GM12878 (cell line): ENCODE results near the gene C1orf50. TPM values are rescaled to one million over a fixed set of nuclear protein-coding genes. Genes with fewer than 3 reads are reported as not detected.

Experiments used
- ATAC-seq: fragments of 200-7000 bp; cut with Tn5 transposase; 3 replicates; pipeline ENCODE4 v1.9.1; 2020; ENCODE audit warnings: mild to moderate bottlenecking, moderate library complexity
- BruUV-seq: library from RNA; stranded (reverse); fragments of 400-500 nt; replicated peaks from 2 replicates; lab custom pipeline; 2021; lab: Mats Ljungman, UMichigan
- CTCF ChIA-PET: fragments of 300-600 bp; sonication (Branson Sonifier 250); formaldehyde crosslinking; extraction: SDS; loops from one replicate; lab custom pipeline; 2021; ENCODE audit warnings: inconsistent platforms; lab: Yijun Ruan, JAX
- POLR2A ChIA-PET: fragments of 350-600 bp; formaldehyde crosslinking; extraction: SDS; loops from one replicate; lab custom pipeline; 2021; ENCODE audit warnings: inconsistent platforms; lab: Charles Lee
- RAD21 ChIA-PET: fragments of 300-600 bp; sonication (Branson Sonifier 250); formaldehyde crosslinking; loops from one replicate; lab custom pipeline; 2023; ENCODE audit warnings: antibody characterized with exemption; ENCODE audit not compliant: unreplicated experiment; lab: Charles Lee
- SMC1A ChIA-PET: fragments of 300-600 bp; sonication (Branson Sonifier 250); formaldehyde crosslinking; loops from one replicate; lab custom pipeline; 2023; ENCODE audit not compliant: unreplicated experiment, uncharacterized antibody; lab: Charles Lee
- DNase-seq: peaks from one replicate; pipeline ENCODE4 v3.0.0-alpha.2; 2011; ENCODE audit warnings: low read depth, low spot score
- FAIRE-seq: peaks from 3 replicates; lab custom pipeline; 2011; peaks lifted over from hg19 to GRCh38; lab: Jason Lieb, UNC
- H2AFZ ChIP-seq: 2 replicates; pipeline ENCODE4 v1.6.0; 2011; ENCODE audit warnings: low read depth, low read length, control low read depth; ENCODE audit not compliant: control insufficient read depth
- H3K27ac ChIP-seq: 2 replicates; pipeline ENCODE4 v1.5.1; 2011; ENCODE audit warnings: control low read depth; ENCODE audit not compliant: control insufficient read depth, insufficient read depth
- H3K27me3 ChIP-seq, 2 experiments: replicated peaks in 1 of 2; 2 replicates each; pipeline versions ENCODE4 v1.6.0 to v1.6.1; 2011; ENCODE audit warnings: low read length in 1 of 2; ENCODE audit not compliant: control insufficient read depth in 2 of 2, insufficient read depth in 2 of 2
- H3K36me3 ChIP-seq, 2 experiments: 2 replicates each; pipeline ENCODE4 v1.5.1; 2011; ENCODE audit warnings: low read length in 1 of 2; ENCODE audit not compliant: control insufficient read depth in 2 of 2, insufficient read depth in 2 of 2
- H3K4me1 ChIP-seq: 2 replicates; pipeline ENCODE4 v1.6.1; 2011; ENCODE audit warnings: mild to moderate bottlenecking, low read length, moderate library complexity, mixed read lengths; ENCODE audit not compliant: control insufficient read depth, insufficient read depth
- H3K4me2 ChIP-seq: 2 replicates; pipeline ENCODE4 v1.6.0; 2011; ENCODE audit warnings: control low read depth; ENCODE audit not compliant: control insufficient read depth, insufficient read depth
- H3K4me3 ChIP-seq: fragments of 200-600 bp; sonication (generic); 2 replicates; pipeline ENCODE4 v1.5.1; 2016
- H3K79me2 ChIP-seq: 2 replicates; pipeline ENCODE4 v1.6.0; 2011; ENCODE audit warnings: low read length; ENCODE audit not compliant: control insufficient read depth, insufficient read depth
- H3K9ac ChIP-seq: 2 replicates; pipeline ENCODE4 v1.8.0; 2011; ENCODE audit warnings: low read length, control low read depth, mixed read lengths; ENCODE audit not compliant: control insufficient read depth, insufficient read depth
- H3K9me3 ChIP-seq: replicated peaks from 3 replicates; pipeline ENCODE4 v1.5.1; 2011; ENCODE audit warnings: mild to moderate bottlenecking, low read length; ENCODE audit not compliant: control insufficient read depth, insufficient read depth
- H4K20me1 ChIP-seq: 2 replicates; pipeline ENCODE4 v1.6.0; 2011; ENCODE audit not compliant: control insufficient read depth, insufficient read depth
- BCL3 ChIP-seq: IDR thresholded peaks from 2 replicates; pipeline ENCODE4 v1.6.1; 2011; ENCODE audit warnings: borderline replicate concordance, low read depth, mild to moderate bottlenecking, moderate library complexity, low read length; ENCODE audit not compliant: insufficient read depth, poor library complexity, severe bottlenecking
- CBX3 ChIP-seq: fragments of 200-600 bp; sonication (generic); IDR thresholded peaks from 2 replicates; pipeline ENCODE4 v1.6.1; 2016; ENCODE audit warnings: low read depth, borderline replicate concordance
- E2F8 ChIP-seq: fragments of 450-650 bp; IDR thresholded peaks from 2 replicates; pipeline ENCODE4 v1.6.1; 2018; ENCODE audit warnings: mild to moderate bottlenecking, low read depth, moderate library complexity; ENCODE audit not compliant: partially characterized antibody
- NKRF ChIP-seq: fragments of 450-650 bp; conservative IDR thresholded peaks from 2 replicates; pipeline ENCODE4 v1.6.1; 2017; ENCODE audit warnings: mild to moderate bottlenecking, moderate library complexity
- TCF12 ChIP-seq: IDR thresholded peaks from 2 replicates; pipeline ENCODE4 v1.6.1; 2011; ENCODE audit warnings: low read depth, mild to moderate bottlenecking, low read length
- WGBS: methylation state at CpG from one replicate; pipeline ENCODE4 v1.1.6; 2016; ENCODE audit warnings: low lambda C conversion rate; ENCODE audit not compliant: insufficient replicate concordance, insufficient coverage; ENCODE audit errors: missing lambda C conversion rate; 5-methylcytosine and 5-hydroxymethylcytosine counted together
- in situ Hi-C: fragments of 300-500 bp; cut with MboI; formaldehyde crosslinking; loops from 9 replicates; pipeline ENCODE4 v1.14.3; 2018; ENCODE audit warnings: mixed read lengths
- intact Hi-C: fragments of 100-400 bp; cut with micrococcal nuclease; formaldehyde crosslinking; loops from one replicate; pipeline ENCODE4 v1.14.2; 2022; ENCODE audit not compliant: unreplicated experiment
- polyA plus RNA-seq, 11 experiments: library from polyadenylated mRNA; depleted of rRNA in 4 of 11; unstranded in 6 of 11; stranded (reverse) in 5 of 11; fragments of >200 nt; fragmentation: Nextera tagmentation in 4 of 11; fragmentation: Illumina TruSeq in 1 of 11; extraction: Ambion mirVana in 4 of 11; extraction: Trizol in 1 of 11; gene quantifications; 1 replicate in 1 of 11; 2 replicates in 10 of 11; pipeline versions ENCODE4 v1.2.1 to v1.2.3, GENCODE V29; 2011 to 2016; ENCODE audit warnings: inconsistent platforms in 2 of 11, missing spikeins in 2 of 11, low read depth in 1 of 11
- total RNA-seq, 4 experiments: library from RNA; depleted of rRNA in 3 of 4; stranded (reverse); fragments of >200 nt in 3 of 4; fragmentation: Illumina TruSeq in 1 of 4; extraction: Trizol in 1 of 4; gene quantifications; 2 replicates each; pipeline versions ENCODE4 v1.2.1 to v1.2.3, GENCODE V29; 2013 to 2021

The C1orf50 gene
- total and polyA plus RNA-seq, 10 of the 15 experiments (the other 5 are each of a cell fraction or from before 2014, with no cell fraction given), result 1.2 to 10.7 (median 6.7) TPM

GRCh38 chr1:42822800-42823392, 55.8 kb downstream of the C1orf50 start:
- ATAC-seq, result no peak
- H4K20me1 ChIP-seq, result no peaks in the 10 kb centered on the region
- WGBS, result 100% methylated on average over 2 of the region's 2 CpGs
- no peaks in the 10 kb centered on the region for H3K27me3 ChIP-seq
- no peak overlapping the region for H2AFZ ChIP-seq
- intact Hi-C loops (no loop called here), in situ Hi-C loops (no loop called here)
- CTCF ChIA-PET, result interaction anchor here (1.1 to 2.4 kb wide), 2 partner anchors 23 to 251 kb away, joined by 4 to 7 read pairs; no protein-coding TSS in a partner anchor
- POLR2A ChIA-PET, result interaction anchor here (1.0 to 1.9 kb wide), 2 partner anchors 24 to 25 kb away, joined by 4 to 5 read pairs; partner anchors contain the start of gene ZNF691
- SMC1A ChIA-PET, result interaction anchor here (1.0 to 2.8 kb wide), 3 partner anchors 15 to 26 kb away, joined by 3 to 13 read pairs (median 3); partner anchors contain the start of gene ZNF691
- no peak overlapping the region for H3K27ac ChIP-seq
- no peak for FAIRE-seq
- no peaks in the 10 kb centered on the region for H3K79me2 ChIP-seq
- no peak overlapping the region for H3K4me2 ChIP-seq
- BruUV-seq, result no TSS peak
- RAD21 ChIA-PET, result no interaction called here
- no peaks in the 10 kb centered on the region for H3K36me3 ChIP-seq
- no peak overlapping the region for H3K4me3 ChIP-seq
- H3K4me1 ChIP-seq, result no peaks in the 10 kb centered on the region
- H3K9me3 ChIP-seq, result no peaks in the 10 kb centered on the region
- TF ChIP-seq CBX3 (no peak), BCL3 (no peak), E2F8 (no peak), NKRF (no peak), TCF12 (no peak)
- no peak for DNase-seq
- no peak overlapping the region for H3K9ac ChIP-seq
